Osteocyte (in vitro differentiated cells): ENCODE measurements around the gene GRIN2C. TPM values are rescaled to one million over a fixed set of nuclear protein-coding genes. Genes with fewer than 3 reads are reported as not detected.

ENCODE experiments used
- DNase-seq: peaks from one replicate; pipeline ENCODE4 v3.0.0; 2021; ENCODE audit warnings: mixed read lengths; ENCODE audit not compliant: unreplicated experiment; ENCODE audit errors: extremely low spot score
- H3K27ac Mint-ChIP-seq: one replicate; pipeline ENCODE4 v1.8.0; 2021; ENCODE audit warnings: mild to moderate bottlenecking, mixed read lengths; ENCODE audit not compliant: unreplicated experiment
- H3K27me3 Mint-ChIP-seq: one replicate; pipeline ENCODE4 v1.8.0; 2021; ENCODE audit warnings: mixed read lengths; ENCODE audit not compliant: unreplicated experiment
- H3K36me3 Mint-ChIP-seq: one replicate; pipeline ENCODE4 v1.8.0; 2021; ENCODE audit warnings: mixed read lengths; ENCODE audit not compliant: unreplicated experiment
- H3K4me1 Mint-ChIP-seq: one replicate; pipeline ENCODE4 v1.8.0; 2021; ENCODE audit warnings: mixed read lengths; ENCODE audit not compliant: unreplicated experiment
- H3K4me3 Mint-ChIP-seq: one replicate; pipeline ENCODE4 v1.8.0; 2021; ENCODE audit warnings: mild to moderate bottlenecking, moderate library complexity, mixed read lengths; ENCODE audit not compliant: unreplicated experiment
- H3K9me3 Mint-ChIP-seq: one replicate; pipeline ENCODE4 v1.8.0; 2021; ENCODE audit warnings: mixed read lengths; ENCODE audit not compliant: unreplicated experiment
- total RNA-seq: library from RNA; stranded (reverse); gene quantifications from 2 replicates; pipeline ENCODE4 v1.2.1, GENCODE V29; 2021
- TF ChIP-seq, protein P1 (sequence below): fragments of 200-600 bp; sonication (generic); IDR thresholded peaks from 2 replicates; pipeline ENCODE4 v1.5.0; 2021; ENCODE audit warnings: antibody characterized with exemption, mild to moderate bottlenecking, moderate library complexity

GRIN2C gene
- total RNA-seq, 1 donor from 2014 or later = 0.13 TPM

DNA sequence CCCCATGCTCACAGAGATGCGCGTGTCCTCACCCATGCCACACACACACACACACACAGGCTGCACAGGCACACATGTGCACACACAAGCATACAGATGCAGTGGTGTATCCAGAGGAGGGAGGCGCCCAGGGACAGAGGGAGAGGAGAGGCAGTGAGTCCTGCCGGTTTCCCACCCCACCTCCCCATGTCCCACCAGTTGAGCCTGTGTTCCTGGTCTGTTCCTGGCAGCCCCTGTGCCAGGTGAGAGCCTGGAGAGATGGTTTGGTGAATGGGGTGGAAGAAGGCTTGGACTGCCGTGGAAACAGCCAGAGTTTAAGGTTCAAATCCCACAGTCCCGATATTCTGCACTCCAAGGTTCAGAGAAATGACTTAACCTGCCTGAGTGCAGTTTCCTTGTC is 44.0 kb upstream of the GRIN2C start:
- Mint-ChIP-seq H3K9me3 (no peaks in the 10 kb centered on the region), H3K27me3 (peaks cover 27% of the 10 kb centered on the region), H3K36me3 (no peaks in the 10 kb centered on the region), H3K4me1 (no peaks in the 10 kb centered on the region), H3K4me3 (no peak overlapping the region), H3K27ac (no peak overlapping the region)
- TF ChIP-seq, protein P1, sequence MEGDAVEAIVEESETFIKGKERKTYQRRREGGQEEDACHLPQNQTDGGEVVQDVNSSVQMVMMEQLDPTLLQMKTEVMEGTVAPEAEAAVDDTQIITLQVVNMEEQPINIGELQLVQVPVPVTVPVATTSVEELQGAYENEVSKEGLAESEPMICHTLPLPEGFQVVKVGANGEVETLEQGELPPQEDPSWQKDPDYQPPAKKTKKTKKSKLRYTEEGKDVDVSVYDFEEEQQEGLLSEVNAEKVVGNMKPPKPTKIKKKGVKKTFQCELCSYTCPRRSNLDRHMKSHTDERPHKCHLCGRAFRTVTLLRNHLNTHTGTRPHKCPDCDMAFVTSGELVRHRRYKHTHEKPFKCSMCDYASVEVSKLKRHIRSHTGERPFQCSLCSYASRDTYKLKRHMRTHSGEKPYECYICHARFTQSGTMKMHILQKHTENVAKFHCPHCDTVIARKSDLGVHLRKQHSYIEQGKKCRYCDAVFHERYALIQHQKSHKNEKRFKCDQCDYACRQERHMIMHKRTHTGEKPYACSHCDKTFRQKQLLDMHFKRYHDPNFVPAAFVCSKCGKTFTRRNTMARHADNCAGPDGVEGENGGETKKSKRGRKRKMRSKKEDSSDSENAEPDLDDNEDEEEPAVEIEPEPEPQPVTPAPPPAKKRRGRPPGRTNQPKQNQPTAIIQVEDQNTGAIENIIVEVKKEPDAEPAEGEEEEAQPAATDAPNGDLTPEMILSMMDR = no peak
- peak; percentile 77 for DNase-seq

DNA sequence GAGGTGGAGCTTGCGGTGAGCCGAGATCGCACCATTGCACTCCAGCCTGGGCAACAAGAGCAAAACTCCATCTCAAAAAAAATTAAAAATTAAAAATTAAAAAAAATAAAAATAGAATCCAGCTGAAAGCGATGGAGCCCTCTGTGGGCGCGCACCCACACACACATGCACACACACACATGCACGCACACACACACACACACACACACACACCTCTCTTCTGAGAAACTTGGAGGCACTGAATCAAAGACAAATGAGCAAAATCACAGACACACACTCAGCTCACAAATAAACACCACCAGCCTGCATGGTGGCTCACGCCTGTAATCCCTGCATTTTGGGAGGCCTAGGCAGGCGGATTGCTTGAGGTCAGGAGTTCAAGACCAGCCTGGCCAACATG is 43.3 kb upstream of the GRIN2C start:
- no peak for DNase-seq
- peaks cover 25% of the 10 kb centered on the region for H3K27me3 Mint-ChIP-seq

DNA sequence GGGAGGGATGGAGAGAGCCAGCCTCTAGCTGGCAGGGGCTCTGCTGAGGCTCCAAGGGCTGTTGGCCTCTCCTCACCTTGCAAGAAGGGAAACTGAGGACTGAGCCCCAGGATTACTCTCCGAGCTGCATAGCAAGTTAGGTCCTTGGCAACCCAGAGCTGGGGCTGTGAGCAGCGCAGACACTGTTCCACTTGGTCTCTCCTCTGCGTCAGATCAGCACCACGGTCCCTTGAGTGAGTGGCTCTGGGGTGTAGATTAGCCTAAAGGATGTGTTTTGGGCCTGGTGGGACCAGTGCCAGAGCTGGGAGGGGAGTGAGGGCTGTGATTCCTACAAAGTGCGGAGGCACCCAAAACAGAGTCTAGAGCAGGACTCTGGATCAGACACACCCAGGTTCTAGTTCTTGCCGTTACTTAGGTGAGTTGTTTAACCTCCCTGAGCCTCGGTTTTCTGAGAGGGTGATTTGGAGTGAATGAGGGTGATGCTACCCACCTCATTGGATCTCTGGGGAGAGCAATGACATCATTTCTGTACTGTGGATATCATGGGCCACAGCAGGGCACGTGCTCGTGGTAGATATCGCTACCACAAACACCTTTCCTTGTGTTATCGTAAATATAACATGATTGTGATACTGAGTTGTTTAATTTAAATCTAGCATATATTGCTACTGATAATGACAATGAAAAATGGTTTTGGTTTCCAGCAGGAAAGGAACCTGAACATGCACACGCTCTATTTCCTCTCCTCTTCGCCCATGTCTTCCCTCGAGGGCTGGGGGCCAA is 41.9 kb upstream of the GRIN2C start:
- no peaks in the 10 kb centered on the region for H3K36me3 Mint-ChIP-seq
- DNase-seq = no peak
- H3K27ac Mint-ChIP-seq = no peak overlapping the region
- H3K4me1 Mint-ChIP-seq = no peaks in the 10 kb centered on the region
- H3K27me3 Mint-ChIP-seq = peaks cover 31% of the 10 kb centered on the region
- TF ChIP-seq, protein P1 = no peak
- no peak overlapping the region for H3K4me3 Mint-ChIP-seq
- H3K9me3 Mint-ChIP-seq = no peaks in the 10 kb centered on the region

More for the DNA sequence above, 43.3 kb upstream of the GRIN2C start:
- Mint-ChIP-seq H3K36me3 (no peaks in the 10 kb centered on the region), H3K4me1 (no peaks in the 10 kb centered on the region), H3K27ac (no peak overlapping the region), H3K9me3 (no peaks in the 10 kb centered on the region), H3K4me3 (no peak overlapping the region)
- TF ChIP-seq, protein P1 = no peak

DNA sequence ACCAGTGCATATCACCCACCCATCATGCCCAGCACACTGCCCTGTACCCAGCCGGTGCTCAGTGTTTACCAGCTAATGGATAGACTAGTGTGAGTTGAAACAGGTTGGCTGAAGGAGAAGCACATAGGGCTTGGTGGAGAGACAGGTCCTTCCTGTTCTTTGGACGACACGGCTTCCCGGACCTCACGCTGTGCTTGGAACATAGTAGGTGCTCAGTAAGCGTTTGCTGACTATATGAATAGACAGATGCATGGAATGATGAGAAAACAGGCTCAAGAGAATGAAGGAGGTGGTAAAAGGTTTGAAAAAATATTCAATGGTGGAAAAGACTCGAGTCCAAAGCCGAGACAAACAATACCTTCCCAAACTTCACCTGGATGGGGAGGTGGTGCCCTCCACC is 40.5 kb upstream of the GRIN2C start:
- H3K36me3 Mint-ChIP-seq = no peaks in the 10 kb centered on the region
- no peak overlapping the region for H3K27ac Mint-ChIP-seq
- H3K4me3 Mint-ChIP-seq = no peak overlapping the region
- peaks cover 41% of the 10 kb centered on the region for H3K27me3 Mint-ChIP-seq
- H3K9me3 Mint-ChIP-seq = no peaks in the 10 kb centered on the region
- H3K4me1 Mint-ChIP-seq = no peaks in the 10 kb centered on the region
- TF ChIP-seq, protein P1 = no peak
- DNase-seq = peak; percentile 73

DNA sequence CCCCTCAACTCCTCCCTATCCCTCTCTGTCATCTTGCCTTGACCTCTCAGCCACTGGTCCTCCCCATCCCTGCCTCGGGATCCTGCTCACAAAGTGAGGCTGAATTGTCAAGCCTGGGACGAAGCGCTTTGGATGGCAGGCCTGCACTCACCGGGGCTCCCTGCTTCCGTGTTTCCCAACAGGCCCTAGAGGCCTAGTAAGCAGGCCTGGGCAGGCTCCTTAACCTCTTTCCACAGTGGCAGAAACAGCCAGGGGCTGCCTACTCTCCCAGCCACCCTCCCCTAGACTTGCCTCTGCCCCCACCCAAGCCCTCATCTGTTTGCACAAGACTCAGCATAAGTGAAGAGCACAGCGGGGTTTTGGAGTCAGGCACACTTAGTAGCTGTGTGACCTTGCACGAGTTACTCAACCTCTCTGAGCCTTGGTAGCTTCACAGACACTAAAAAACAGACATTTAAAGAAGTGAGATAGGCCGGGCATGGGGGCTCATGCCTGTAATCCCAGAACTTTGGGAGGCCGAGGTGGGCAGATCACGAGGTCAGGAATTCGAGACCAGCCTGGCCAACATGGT is 38.8 kb upstream of the GRIN2C start:
- TF ChIP-seq, protein P1 = no peak
- no peaks in the 10 kb centered on the region for H3K9me3 Mint-ChIP-seq
- no peak overlapping the region for H3K4me3 Mint-ChIP-seq
- H3K27ac Mint-ChIP-seq = no peak overlapping the region
- peaks cover 3% of the 10 kb centered on the region for H3K4me1 Mint-ChIP-seq
- DNase-seq = no peak
- peaks cover 55% of the 10 kb centered on the region for H3K27me3 Mint-ChIP-seq
- H3K36me3 Mint-ChIP-seq = no peaks in the 10 kb centered on the region
